T-helper 22 cell (primary cell): ENCODE results near the gene MAP3K4.

ENCODE experiments used
- DNase-seq: peaks from one replicate; pipeline ENCODE4 v3.0.0-alpha.2; 2020; ENCODE audit warnings: low read depth

The MAP3K4 gene

DNA sequence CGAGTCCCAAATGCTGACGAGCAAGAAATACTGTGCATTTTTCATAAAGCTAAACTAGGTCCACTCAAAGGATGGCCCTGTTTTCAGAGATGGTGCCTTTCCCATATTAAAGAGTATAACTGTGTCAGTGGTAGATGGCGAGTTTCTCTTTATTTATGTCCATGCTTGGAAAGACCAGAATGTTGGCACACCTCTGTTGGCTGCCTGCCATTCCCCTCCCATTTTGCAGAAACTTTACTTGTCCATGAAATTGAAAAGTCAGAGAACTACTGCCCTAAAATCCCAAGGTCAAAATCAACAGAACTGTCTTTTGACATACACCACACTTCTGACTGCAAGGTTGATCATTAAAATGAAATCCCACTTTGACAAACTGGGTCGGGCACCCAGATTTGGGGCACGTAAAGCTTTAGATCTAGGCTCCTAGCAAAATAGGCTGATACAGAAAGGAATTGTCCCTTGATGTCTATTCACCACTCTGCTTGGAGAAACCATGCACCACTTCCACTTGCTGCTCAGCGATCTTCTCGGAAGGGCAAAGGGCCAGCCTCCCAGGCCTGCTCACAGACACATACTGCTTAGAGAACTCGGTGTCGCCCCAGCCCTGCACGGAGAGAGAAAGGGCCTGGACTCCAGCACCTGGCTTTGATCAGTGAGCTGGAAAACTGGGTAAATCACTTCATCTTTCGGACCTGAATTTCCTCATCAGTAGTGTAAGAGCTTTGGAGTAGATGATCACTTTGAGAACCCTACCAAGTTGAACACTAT is 152.3 kb downstream of the MAP3K4 start:
- DNase-seq: no peak

DNA sequence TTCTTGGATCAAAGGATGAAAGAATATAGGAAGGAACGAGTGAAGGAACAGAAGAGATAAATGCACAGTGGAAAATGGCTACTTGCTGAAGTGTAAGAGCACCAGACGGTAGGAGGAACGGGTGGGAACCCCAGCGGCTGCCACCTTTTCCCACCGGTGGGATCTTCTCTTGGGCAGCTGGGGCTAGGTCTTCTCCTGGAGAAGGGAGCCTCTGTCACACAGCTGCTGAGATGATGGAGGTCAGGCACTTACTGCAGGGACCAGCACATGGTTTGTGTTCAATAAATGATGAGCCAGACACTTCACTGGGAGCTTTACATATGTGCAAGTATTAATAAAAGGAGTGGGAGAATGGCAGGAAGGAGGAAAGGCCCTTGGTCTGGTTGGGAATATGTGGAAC is 158.6 kb downstream of the MAP3K4 start:
- DNase-seq: no peak

DNA sequence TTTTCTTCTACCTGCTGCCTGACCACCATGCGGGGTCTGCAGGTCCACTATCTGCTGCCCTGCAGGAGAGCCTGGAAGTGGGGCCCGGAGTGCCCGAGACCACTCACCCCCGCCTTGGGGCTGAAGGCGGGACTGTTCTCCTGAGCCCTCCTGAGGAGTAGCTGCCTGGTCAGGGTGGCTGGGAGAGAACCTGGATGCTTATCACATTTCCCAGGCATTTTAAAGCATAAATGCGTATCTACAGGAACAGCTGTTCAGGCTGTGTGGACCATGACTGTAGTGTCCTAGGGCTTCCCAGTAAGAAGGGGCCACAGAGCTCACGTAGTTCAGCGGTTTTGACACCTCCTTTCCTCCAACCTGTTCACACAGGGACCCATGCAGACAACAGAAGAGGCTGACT is 159.0 kb downstream of the MAP3K4 start:
- no peak for DNase-seq

DNA sequence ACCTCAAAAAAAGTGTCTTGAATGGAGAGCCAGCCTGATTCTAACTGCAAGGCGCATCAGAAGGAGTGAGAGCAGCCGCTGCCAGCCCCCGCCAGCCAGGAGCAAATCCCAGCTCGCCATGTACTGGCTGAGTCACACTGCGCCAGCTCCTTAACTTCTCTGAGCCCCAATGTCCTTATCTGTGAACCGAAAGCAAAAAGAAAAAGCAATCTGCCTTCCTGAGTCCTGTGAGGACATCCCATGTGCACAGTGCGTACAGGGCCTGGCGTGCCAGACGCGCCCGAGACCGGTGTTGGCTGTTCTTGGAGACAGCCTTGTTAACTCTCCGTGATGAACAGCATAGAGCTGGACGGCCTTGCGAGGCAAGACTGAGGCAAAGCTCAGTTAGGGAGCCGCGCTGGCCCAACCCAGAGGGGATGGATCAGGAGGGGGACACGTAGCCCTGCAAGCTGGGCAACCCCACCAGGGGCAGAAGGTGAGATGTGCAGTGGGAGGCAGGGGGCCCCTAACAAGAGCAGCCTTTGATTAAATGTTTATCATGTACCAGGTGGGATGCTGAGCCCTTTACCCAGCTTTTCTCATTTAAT is 159.6 kb downstream of the MAP3K4 start:
- DNase-seq: no peak

DNA sequence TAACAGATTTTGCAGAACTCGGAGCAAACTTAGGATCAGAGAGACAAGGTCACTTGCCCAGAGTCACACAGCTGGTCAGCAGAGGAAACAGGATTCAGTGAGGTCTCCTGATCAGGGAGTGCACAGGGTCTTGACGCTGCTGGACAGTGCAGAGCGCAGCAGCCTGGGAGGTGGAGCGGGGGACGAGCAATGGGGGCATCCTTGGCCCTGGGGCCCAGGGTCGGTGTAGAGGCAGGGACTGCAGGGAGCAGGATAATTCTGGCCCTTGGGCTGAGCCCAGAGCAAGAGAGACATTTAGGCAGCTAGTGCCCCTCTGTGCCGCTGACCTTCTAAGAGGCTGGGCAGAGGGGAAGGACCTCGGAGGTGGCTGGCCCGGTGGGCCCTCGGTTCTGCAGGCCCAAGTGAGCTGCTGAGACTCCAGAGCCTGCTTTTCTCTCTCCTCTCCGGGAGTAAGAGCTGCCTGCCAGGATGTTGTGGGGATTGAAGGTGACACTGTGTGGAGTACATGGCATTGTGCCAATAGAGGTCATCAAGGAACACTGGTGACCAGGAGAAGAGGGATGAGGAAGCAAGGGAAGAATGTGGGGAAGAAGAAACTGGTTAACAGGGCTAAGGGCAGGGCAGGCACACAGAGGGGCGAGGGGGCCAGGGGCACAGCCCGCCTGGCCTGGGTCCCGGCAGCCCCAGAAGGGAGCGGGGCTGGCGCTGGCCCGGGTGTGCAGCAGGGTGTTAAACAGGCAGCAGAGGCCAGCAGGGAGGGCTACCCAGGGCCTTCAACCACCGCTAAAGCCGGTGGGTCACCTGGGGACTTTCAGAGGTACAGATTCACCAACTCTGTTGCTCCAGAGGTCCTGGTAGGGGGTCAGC is 160.3 kb downstream of the MAP3K4 start:
- DNase-seq: no peak

DNA sequence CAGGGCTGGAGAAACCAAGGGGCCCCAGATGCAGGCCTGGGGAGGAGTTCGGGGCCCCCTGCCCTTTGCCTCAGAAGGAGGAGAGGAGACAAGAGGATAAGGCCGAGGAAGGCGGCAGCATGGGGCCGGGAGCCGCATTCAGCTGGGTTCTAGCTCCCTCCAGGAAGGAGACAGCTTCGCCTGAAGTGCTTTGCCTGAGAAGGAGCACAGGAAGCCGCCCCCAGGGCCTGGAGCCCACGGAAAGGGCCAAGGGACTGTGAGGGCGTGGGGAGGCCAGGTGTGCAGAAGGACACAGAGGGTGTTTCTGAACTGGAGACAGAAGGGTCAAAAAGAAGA is 160.9 kb downstream of the MAP3K4 start:
- DNase-seq: no peak

DNA sequence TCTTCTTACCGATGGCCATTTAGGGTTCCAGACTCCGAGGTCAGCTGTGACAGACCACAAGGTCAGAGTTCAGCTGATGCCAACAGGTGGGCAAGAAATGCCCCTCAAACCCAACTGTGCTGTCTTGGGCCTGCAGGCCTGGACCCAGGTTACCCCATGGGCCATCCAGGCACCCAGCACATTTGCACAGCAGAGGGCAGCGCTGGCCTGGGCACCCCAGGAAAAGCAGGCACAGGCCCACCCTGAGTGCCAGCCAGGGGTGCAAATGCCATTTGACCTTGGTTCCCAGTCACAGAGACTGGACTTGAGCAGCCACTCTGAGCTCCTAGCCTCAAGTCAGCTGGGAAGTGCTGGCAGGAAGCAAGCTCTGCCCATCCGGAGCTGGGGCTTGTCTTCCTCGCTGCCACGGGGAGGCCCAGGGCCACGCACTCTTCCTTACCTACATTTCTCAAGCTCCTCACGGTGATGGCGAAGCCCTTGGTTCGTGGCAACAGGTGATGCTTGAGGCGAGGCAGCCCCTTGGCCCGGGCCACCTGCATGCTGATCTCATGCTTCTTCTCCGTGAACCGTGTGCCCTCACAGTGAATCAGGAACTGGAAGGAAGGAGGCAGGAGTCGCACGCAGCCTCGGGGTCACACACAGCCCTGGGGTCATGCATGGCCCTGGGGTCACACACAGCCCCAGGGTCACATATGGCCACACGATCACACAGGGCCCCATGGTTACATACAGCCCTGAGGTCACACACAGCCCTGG is 161.5 kb downstream of the MAP3K4 start:
- DNase-seq: no peak

DNA sequence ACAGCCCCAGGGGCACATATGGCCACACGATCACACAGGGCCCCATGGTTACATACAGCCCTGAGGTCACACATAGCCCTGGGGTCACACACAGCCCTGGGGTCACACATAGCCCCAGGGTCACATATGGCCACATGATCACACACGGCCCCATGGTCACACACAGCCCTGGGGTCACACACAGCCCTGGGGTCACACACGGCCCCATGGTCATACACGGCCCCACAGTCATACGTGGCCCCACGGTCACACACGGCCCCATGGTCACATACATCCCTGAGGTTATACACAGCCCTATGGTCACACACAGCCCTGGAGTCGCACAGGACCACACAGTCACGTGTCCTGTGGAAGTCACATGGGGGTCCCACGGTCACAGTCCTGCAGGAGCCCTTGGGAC is 162.2 kb downstream of the MAP3K4 start:
- DNase-seq: no peak

DNA sequence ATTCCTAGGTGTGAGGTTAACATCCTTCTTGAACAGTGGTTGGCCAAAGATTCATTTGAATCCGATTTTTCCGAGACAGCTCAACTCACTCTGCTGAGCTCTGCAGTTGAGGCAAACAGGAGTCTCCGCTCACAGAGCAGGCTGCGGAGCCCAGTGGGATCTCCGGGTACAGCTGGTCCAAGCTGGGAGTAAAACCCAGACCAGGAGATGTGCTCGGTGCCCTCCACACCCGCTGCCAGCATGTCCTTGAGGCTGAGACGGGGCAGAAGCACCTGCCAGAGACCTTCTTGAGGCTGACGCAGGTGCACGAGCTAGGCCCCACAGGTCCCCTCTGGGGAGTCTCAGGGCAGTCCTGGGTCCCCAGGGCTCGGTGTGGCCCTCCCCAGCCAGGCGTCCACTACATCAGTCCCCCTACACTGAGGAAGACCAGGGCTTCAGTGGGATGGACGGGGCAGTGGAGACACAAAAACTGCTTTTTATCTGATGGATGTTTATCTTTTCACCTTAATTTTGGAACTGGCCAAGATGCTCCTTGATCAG is 163.3 kb downstream of the MAP3K4 start:
- DNase-seq: no peak

DNA sequence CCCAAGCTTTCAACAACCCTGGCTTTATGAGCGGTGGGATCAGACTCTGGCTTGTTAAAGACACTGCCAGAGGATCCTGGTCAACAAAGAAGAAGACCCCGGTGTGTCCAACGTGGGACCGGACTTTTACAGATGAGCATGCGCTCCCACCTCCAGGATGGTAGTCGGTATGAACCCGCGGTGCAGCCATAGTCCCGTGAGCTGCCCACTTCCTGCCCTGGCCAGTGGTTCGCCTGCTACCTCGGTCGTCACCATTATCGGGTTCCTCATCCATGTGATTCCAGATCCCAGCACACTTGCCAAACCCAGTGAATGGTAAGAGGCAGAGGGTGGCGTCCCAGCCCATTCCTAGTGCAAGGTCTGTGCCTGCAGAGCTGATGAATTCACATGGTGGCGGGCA is 169.6 kb downstream of the MAP3K4 start:
- DNase-seq: no peak

DNA sequence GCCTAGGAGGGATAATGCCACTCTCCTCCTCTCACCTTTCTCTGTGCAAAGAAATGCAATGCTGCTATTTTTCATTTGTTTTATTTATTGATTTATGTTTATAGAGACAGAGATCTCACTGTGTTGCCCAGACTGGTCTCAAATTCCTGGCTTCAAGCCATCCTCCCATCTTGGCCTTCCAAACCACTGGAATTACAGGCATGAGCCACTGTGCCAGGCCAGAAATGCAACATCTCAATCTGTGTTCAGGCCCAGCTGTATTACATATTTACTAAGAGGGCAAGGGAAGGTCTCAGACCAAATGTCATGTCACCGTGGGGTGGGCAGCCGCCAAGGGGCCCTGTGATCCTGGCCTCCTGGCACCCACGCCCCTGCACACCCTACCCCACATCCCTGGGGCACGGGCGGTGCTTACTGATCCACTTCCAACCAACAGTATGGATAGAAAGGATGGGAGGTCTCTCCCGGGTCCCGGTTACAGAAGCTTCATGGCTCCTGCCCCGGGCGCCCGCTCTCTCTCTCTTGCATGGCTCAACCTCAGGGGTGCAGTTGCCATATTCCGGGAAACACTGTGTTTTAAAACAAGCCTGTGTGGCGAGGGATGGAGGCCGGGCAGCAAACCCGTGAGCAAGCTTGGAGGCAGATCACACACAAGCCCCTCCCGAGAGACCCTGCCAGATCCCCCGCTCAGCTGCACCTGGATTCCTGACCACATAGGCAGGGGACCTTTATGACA is 170.5 kb downstream of the MAP3K4 start:
- no peak for DNase-seq

DNA sequence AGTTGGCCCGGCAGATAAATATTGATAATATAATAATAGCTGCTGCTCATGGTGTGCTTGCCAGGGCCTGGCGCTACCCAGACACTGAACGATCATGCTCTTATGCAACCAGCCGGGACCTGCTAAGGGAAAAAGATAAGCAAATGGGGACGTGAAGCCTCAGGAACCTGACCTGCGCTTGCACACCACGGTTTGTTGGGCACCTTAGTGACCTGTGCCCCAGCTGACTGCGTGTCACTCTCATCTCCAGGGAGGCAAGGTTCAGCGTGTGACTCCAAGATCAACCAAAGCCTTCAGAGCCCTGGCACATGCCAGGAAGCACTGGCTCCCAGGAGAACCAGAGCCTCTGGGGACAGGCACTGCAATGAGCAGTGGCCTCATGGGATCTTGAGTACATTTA is 171.2 kb downstream of the MAP3K4 start:
- DNase-seq: no peak

DNA sequence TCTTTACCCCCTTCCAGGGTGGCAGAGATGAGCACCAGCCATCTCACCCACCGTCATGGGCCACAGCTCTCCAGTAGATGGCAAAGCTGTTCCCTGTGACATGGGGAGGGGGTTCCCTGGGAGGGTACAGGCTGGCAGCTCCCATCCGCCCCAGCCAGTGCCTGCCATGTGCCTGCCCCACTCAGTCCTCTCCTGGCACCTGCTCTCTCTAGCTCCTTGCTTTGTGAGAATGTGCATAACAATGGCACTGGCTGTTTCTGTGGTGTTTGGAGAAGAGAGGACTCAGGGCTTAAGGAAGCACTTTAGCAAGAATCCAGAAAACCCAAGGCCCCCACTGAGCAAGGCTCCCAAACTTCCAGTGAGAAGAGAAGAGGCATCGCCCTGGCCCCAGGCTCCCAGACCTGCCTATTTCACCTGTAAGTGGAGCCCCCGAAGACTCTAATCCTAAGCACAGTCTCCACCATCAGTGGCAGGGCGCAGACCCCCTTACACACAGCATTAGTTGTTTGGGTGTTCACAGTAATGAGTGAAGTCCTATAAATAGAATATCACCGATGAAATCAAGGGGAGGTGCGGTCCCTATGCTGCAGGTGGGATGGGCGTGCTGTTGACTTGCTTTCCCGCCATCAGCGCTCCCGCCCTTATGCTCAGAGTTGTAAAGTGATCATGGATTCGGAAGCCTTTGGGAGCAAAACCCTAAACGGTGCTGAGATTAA is 172.1 kb downstream of the MAP3K4 start:
- DNase-seq: no peak

DNA sequence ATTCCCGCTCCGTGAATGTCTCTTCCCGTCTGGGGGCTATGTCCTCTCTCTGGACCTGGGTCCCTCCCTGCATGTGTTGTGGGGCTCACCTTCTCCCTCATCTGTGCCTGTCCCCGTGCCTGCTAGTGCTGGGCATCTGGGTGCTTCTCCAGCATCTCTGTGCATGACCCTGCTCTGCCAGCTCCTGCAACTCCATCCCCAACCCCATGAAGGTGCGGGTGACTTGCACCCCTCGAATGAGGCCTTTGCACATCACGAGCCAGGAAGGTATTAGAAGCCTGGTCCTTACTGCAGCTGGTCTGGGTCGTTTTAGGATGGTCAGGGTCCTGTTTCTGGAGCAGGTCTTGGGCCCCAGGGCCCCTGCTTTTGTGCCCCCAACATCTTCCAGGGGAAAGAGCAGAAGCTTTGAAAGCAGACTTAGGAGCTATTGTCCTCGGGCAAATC is 172.6 kb downstream of the MAP3K4 start:
- DNase-seq: no peak

DNA sequence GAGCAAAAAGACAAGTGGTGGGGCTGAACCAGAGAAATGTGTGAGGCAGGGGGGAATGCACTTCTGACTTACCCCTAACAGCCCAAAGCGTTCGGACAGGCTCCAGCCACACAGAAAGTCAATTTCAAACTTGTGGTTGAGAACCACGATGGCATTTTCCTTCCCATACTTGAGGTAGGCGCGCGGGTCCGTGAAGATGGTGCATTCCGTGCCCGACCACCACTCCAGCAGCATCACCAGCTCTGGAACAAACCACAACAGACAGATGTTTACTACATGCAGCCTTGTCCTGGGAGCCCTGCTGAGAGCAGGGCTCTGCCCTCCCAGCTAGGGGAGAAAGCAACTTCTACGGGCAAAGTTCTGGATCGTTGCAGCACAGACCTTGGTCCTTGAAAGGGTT is 174.6 kb downstream of the MAP3K4 start:
- DNase-seq: no peak

DNA sequence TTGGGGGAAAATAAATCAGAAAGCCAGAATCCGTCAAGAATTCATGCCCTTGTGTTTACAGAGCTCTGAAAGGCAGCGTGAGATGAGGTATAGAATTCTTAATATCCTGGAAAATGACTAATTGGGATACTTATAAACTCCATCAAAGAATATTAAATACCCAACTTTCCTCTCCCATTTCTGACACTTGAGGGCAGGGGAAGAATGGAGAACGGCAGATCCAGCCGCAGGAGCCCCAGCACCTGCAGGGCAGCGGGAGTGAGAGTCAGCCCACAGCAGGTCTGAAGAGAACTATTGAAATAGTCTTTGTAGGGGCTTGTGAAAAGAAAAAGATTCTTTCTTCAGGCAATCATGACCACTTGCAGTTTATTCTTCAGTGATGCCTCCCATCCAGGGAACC is 175.1 kb downstream of the MAP3K4 start:
- no peak for DNase-seq
